Trophoblast cell (in vitro differentiated cells and primary cell): ENCODE measurements around the gene FANCE.

Experiments
- DNase-seq, 2 donors: peaks; one replicate each; pipeline ENCODE4 v3.0.0-alpha.2; 2016
- H2AFZ ChIP-seq: 2 replicates; pipeline ENCODE4 v1.6.1; 2013; ENCODE audit warnings: low read length, moderate library complexity, mild to moderate bottlenecking; ENCODE audit not compliant: insufficient read depth, poor library complexity
- H2AK5ac ChIP-seq: 2 replicates; pipeline ENCODE4 v1.6.1; 2013; ENCODE audit warnings: mild to moderate bottlenecking, low read length
- H2BK120ac ChIP-seq: 2 replicates; pipeline ENCODE4 v1.6.1; 2013; ENCODE audit warnings: low read length, mild to moderate bottlenecking, moderate library complexity; ENCODE audit not compliant: insufficient read depth, poor library complexity
- H2BK12ac ChIP-seq: 2 replicates; pipeline ENCODE4 v1.6.1; 2013; ENCODE audit warnings: mild to moderate bottlenecking, low read length, moderate library complexity
- H2BK5ac ChIP-seq: 2 replicates; pipeline ENCODE4 v1.6.1; 2013; ENCODE audit warnings: low read length, low read depth, moderate library complexity, mild to moderate bottlenecking; ENCODE audit not compliant: poor library complexity
- H3K14ac ChIP-seq: 2 replicates; pipeline ENCODE4 v1.6.1; 2013; ENCODE audit warnings: mild to moderate bottlenecking, low read length
- H3K18ac ChIP-seq: 2 replicates; pipeline ENCODE4 v1.6.1; 2013; ENCODE audit warnings: mild to moderate bottlenecking, low read length
- H3K23ac ChIP-seq: 2 replicates; pipeline ENCODE4 v1.6.1; 2013; ENCODE audit warnings: low read length
- H3K27ac ChIP-seq: 2 replicates; pipeline ENCODE4 v1.5.1; 2013; ENCODE audit warnings: low read depth, mild to moderate bottlenecking, inconsistent platforms, low read length, moderate library complexity
- H3K27me3 ChIP-seq: 2 replicates; pipeline ENCODE4 v1.6.1; 2013; ENCODE audit warnings: inconsistent platforms, mild to moderate bottlenecking, low read length, moderate library complexity; ENCODE audit not compliant: insufficient read depth
- H3K36me3 ChIP-seq, 2 experiments: 1 replicate in 1 of 2; 2 replicates in 1 of 2; pipeline ENCODE4 v1.6.1; 2013; ENCODE audit warnings: low read length in 2 of 2, mild to moderate bottlenecking in 2 of 2, moderate library complexity in 1 of 2; ENCODE audit not compliant: insufficient read depth in 2 of 2, control insufficient read depth in 1 of 2
- H3K4ac ChIP-seq: 2 replicates; pipeline ENCODE4 v1.6.1; 2013; ENCODE audit warnings: low read depth, mild to moderate bottlenecking, low read length, moderate library complexity
- H3K4me1 ChIP-seq, 2 experiments: 1 replicate in 1 of 2; 2 replicates in 1 of 2; pipeline ENCODE4 v1.6.1; 2013; ENCODE audit warnings: low read length in 2 of 2, mild to moderate bottlenecking in 2 of 2, moderate library complexity in 1 of 2; ENCODE audit not compliant: insufficient read depth in 2 of 2, control insufficient read depth in 1 of 2
- H3K4me2 ChIP-seq: 2 replicates; pipeline ENCODE4 v1.6.1; 2013; ENCODE audit warnings: inconsistent platforms, mild to moderate bottlenecking, low read length, moderate library complexity
- H3K4me3 ChIP-seq: 2 replicates; pipeline ENCODE4 v1.5.1; 2013; ENCODE audit warnings: mild to moderate bottlenecking, low read depth, low read length, inconsistent platforms
- H3K79me1 ChIP-seq: one replicate; pipeline ENCODE4 v1.6.1; 2013; ENCODE audit warnings: low read length
- H3K79me2 ChIP-seq: 2 replicates; pipeline ENCODE4 v1.6.1; 2013; ENCODE audit warnings: low read length, mild to moderate bottlenecking; ENCODE audit not compliant: control insufficient read depth, insufficient read depth, poor library complexity
- H3K9ac ChIP-seq: 2 replicates; pipeline ENCODE4 v1.6.1; 2013; ENCODE audit warnings: mild to moderate bottlenecking, low read length
- H3K9me3 ChIP-seq: 2 replicates; pipeline ENCODE4 v1.6.1; 2013; ENCODE audit warnings: low read depth, mild to moderate bottlenecking, control low read depth, inconsistent platforms, low read length; ENCODE audit not compliant: insufficient read depth
- H4K12ac ChIP-seq: 2 replicates; pipeline ENCODE4 v1.6.1; 2013; ENCODE audit warnings: low read depth, mild to moderate bottlenecking, low read length, moderate library complexity
- H4K8ac ChIP-seq: 2 replicates; pipeline ENCODE4 v1.6.1; 2013; ENCODE audit warnings: low read depth, mild to moderate bottlenecking, low read length, moderate library complexity
- H4K91ac ChIP-seq: one replicate; pipeline ENCODE4 v1.6.1; 2013; ENCODE audit warnings: low read depth, mild to moderate bottlenecking, low read length, moderate library complexity
- WGBS: extraction: QIAGEN DNeasy Blood & Tissue Kit; methylation state at CpG from one replicate; pipeline ENCODE4 v1.1.7; 2013; ENCODE audit warnings: missing lambda C conversion rate; ENCODE audit not compliant: insufficient read length, insufficient coverage; ENCODE audit errors: extremely low coverage; 5-methylcytosine and 5-hydroxymethylcytosine counted together

FANCE gene

GRCh38 chr6:35406711-35407485, 45.2 kb upstream of the FANCE start:
- no peak overlapping the region for H3K27ac ChIP-seq
- no peak overlapping the region for H3K23ac ChIP-seq
- H3K14ac ChIP-seq: no peak overlapping the region
- peak overlapping the region; percentile 11 for H4K8ac ChIP-seq
- no peak overlapping the region for H4K12ac ChIP-seq
- H3K4me3 ChIP-seq: no peak overlapping the region
- no peak overlapping the region for H4K91ac ChIP-seq
- no peak overlapping the region for H2BK120ac ChIP-seq
- H2BK5ac ChIP-seq: no peak overlapping the region
- H3K9ac ChIP-seq: no peak overlapping the region
- H3K36me3 ChIP-seq: peaks cover 9 to 12% of the 10 kb centered on the region in 2 experiments
- H3K9me3 ChIP-seq: peaks cover 2% of the 10 kb centered on the region
- WGBS: no CpG with 5 or more reads among the region's 20 CpGs
- H3K4me1 ChIP-seq: peaks cover 8 to 9% of the 10 kb centered on the region in 2 experiments
- no peak overlapping the region for H2BK12ac ChIP-seq
- H3K4ac ChIP-seq: no peak overlapping the region
- H3K4me2 ChIP-seq: no peak overlapping the region
- H3K18ac ChIP-seq: peak overlapping the region; percentile 50
- no peak for DNase-seq
- H3K79me2 ChIP-seq: no peaks in the 10 kb centered on the region
- no peak overlapping the region for H2AFZ ChIP-seq
- no peaks in the 10 kb centered on the region for H3K27me3 ChIP-seq
- no peak overlapping the region for H2AK5ac ChIP-seq
- peaks cover 2% of the 10 kb centered on the region for H3K79me1 ChIP-seq

DNA sequence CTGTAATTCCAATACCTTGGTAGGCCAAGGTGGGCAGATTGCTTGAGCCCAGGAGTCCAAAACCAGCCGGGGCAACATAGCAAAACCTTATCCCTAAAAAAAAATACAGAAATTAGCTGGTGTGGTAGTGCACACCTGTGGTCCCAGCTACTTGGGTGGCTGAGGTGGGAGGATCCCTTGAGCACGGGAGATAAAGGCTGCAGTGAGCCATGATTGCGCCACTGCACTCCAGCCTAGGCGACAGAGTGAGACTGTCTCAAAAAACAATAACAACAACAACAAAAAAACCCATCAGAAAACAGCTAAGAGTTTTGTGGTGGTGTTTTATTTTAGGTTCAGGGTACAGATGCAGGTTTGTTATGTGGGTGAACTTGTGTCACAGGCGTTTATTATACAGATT, 42.9 kb upstream of the FANCE start:
- Histone ChIP-seq H2AFZ (no peak overlapping the region), H2BK5ac (no peak overlapping the region), H3K14ac (no peak overlapping the region), H4K12ac (no peak overlapping the region), H3K4ac (no peak overlapping the region), H3K79me1 (no peaks in the 10 kb centered on the region), H3K27me3 (no peaks in the 10 kb centered on the region), H2BK120ac (no peak overlapping the region), H4K91ac (no peak overlapping the region), H2AK5ac (no peak overlapping the region), H2BK12ac (no peak overlapping the region), H3K79me2 (no peaks in the 10 kb centered on the region), H3K9me3 (peaks cover 2% of the 10 kb centered on the region), H3K4me1 (no peaks in the 10 kb centered on the region), H3K9ac (no peak overlapping the region), H3K27ac (no peak overlapping the region), H4K8ac (no peak overlapping the region), H3K4me2 (no peak overlapping the region), H3K23ac (no peak overlapping the region), H3K4me3 (no peak overlapping the region), H3K18ac (no peak overlapping the region), H3K36me3 (peaks cover 17 to 23% of the 10 kb centered on the region in 2 experiments)
- DNase-seq: peak in 1 of 2 donors; percentile 36
- no CpG with 5 or more reads among the region's 5 CpGs for WGBS

- Histone ChIP-seq H2AFZ (no peak overlapping the region), H4K91ac (no peak overlapping the region), H3K36me3 (peaks cover 17 to 25% of the 10 kb centered on the region in 2 experiments), H3K14ac (no peak overlapping the region), H4K8ac (no peak overlapping the region), H3K9me3 (no peaks in the 10 kb centered on the region), H3K4ac (no peak overlapping the region), H3K18ac (no peak overlapping the region), H3K4me2 (no peak overlapping the region), H4K12ac (no peak overlapping the region), H3K27ac (no peak overlapping the region), H3K27me3 (no peaks in the 10 kb centered on the region), H2BK120ac (no peak overlapping the region), H2BK5ac (no peak overlapping the region), H3K79me1 (no peaks in the 10 kb centered on the region), H3K23ac (no peak overlapping the region), H3K4me1 (no peaks in the 10 kb centered on the region), H2AK5ac (no peak overlapping the region), H3K79me2 (no peaks in the 10 kb centered on the region), H3K9ac (no peak overlapping the region), H3K4me3 (no peak overlapping the region), H2BK12ac (no peak overlapping the region)
- 100% methylated on average over 1 of the region's 3 CpGs for WGBS
- no peak for DNase-seq
Measured at GRCh38 chr6:35410131-35410530, 42.0 kb upstream of the FANCE start.

GRCh38 chr6:35411066-35411465, 41.1 kb upstream of the FANCE start:
- Histone ChIP-seq H2BK5ac (no peak overlapping the region), H3K18ac (no peak overlapping the region), H4K12ac (no peak overlapping the region), H3K79me2 (no peaks in the 10 kb centered on the region), H3K27me3 (no peaks in the 10 kb centered on the region), H3K36me3 (peaks cover 17 to 25% of the 10 kb centered on the region in 2 experiments), H3K4me1 (no peaks in the 10 kb centered on the region), H2AK5ac (no peak overlapping the region), H3K14ac (no peak overlapping the region), H4K8ac (no peak overlapping the region), H2AFZ (no peak overlapping the region), H3K9ac (no peak overlapping the region), H4K91ac (no peak overlapping the region), H3K27ac (no peak overlapping the region), H3K9me3 (no peaks in the 10 kb centered on the region), H3K79me1 (no peaks in the 10 kb centered on the region), H3K4me3 (no peak overlapping the region), H3K4me2 (no peak overlapping the region), H3K23ac (no peak overlapping the region), H2BK120ac (no peak overlapping the region), H3K4ac (no peak overlapping the region), H2BK12ac (no peak overlapping the region)
- no CpG with 5 or more reads among the region's 9 CpGs for WGBS
- no peak for DNase-seq
